ENCODE measurements around the gene ANXA11. TPM values are rescaled to one million over a fixed set of nuclear protein-coding genes. Genes with fewer than 3 reads are reported as not detected.

Gene ANXA11
- total and polyA plus RNA-seq, 2 experiments from 2014 or later, result 42.3 to 70.0 TPM

DNA sequence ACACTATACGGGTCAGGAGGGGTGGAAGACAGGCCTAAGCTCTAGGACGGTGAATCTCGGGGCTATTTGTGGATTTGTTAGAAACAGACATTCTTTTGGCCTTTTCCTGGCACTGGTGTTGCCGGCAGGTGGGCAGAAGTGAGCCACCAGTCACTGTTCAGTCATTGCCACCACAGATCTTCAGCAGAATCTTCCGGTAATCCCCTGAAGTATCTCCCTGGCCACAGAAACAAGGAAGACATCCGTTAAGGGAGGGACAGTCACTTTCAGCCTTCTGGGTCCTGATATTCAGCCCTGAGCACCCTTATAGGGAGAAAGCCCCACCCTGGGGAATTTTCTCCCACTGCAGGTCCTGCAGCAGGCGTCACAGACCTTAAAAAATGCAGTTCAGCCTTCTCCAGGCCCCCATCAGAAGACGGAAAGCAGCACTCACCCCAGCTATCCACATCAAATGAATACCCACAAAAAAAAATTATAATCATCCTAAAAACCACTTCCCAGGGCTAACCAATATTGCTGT, 49.6 kb downstream of the ANXA11 start:
- H2AFZ ChIP-seq, result no peak overlapping the region
- no peak overlapping the region for H3K27ac ChIP-seq (ENCODE audit: low read depth)
- no peak for DNase-seq (ENCODE audit: low spot score)
- H3K9me2 ChIP-seq (ENCODE audit: insufficient read depth), result no peaks in the 10 kb centered on the region
- no peaks in the 10 kb centered on the region for H3K27me3 ChIP-seq (ENCODE audit: insufficient read depth)
- H3K27ac Mint-ChIP-seq, result no peak overlapping the region
- H3K27me3 Mint-ChIP-seq (ENCODE audit: insufficient read depth, low read depth, poor library complexity), result peaks cover 7% of the 10 kb centered on the region
- no peaks in the 10 kb centered on the region for H3K79me2 ChIP-seq (replicated peaks; ENCODE audit: insufficient read depth)
- no peaks in the 10 kb centered on the region for H3K36me3 ChIP-seq (ENCODE audit: insufficient read depth)
- peaks cover 11% of the 10 kb centered on the region for H3K4me1 Mint-ChIP-seq
- no peak for ATAC-seq
- H3K4me3 ChIP-seq, result no peak overlapping the region
- H3K36me3 Mint-ChIP-seq (ENCODE audit: low read depth), result peaks cover 33% of the 10 kb centered on the region
- H3K4me2 ChIP-seq, result no peak overlapping the region
- no peaks in the 10 kb centered on the region for H3K4me1 ChIP-seq (ENCODE audit: insufficient read depth)
- TF ChIP-seq STAT1 (IDR thresholded peaks at IDR 0.05; ENCODE audit: unreplicated experiment), result no peak
- TF ChIP-seq, protein P1, sequence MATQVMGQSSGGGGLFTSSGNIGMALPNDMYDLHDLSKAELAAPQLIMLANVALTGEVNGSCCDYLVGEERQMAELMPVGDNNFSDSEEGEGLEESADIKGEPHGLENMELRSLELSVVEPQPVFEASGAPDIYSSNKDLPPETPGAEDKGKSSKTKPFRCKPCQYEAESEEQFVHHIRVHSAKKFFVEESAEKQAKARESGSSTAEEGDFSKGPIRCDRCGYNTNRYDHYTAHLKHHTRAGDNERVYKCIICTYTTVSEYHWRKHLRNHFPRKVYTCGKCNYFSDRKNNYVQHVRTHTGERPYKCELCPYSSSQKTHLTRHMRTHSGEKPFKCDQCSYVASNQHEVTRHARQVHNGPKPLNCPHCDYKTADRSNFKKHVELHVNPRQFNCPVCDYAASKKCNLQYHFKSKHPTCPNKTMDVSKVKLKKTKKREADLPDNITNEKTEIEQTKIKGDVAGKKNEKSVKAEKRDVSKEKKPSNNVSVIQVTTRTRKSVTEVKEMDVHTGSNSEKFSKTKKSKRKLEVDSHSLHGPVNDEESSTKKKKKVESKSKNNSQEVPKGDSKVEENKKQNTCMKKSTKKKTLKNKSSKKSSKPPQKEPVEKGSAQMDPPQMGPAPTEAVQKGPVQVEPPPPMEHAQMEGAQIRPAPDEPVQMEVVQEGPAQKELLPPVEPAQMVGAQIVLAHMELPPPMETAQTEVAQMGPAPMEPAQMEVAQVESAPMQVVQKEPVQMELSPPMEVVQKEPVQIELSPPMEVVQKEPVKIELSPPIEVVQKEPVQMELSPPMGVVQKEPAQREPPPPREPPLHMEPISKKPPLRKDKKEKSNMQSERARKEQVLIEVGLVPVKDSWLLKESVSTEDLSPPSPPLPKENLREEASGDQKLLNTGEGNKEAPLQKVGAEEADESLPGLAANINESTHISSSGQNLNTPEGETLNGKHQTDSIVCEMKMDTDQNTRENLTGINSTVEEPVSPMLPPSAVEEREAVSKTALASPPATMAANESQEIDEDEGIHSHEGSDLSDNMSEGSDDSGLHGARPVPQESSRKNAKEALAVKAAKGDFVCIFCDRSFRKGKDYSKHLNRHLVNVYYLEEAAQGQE (IDR thresholded peaks at IDR 0.05; ENCODE audit: unreplicated experiment), result no peak
- no peak for TF ChIP-seq EZH2 (IDR thresholded peaks at IDR 0.05; ENCODE audit: low read depth, unreplicated experiment)
- TF ChIP-seq, protein P2, sequence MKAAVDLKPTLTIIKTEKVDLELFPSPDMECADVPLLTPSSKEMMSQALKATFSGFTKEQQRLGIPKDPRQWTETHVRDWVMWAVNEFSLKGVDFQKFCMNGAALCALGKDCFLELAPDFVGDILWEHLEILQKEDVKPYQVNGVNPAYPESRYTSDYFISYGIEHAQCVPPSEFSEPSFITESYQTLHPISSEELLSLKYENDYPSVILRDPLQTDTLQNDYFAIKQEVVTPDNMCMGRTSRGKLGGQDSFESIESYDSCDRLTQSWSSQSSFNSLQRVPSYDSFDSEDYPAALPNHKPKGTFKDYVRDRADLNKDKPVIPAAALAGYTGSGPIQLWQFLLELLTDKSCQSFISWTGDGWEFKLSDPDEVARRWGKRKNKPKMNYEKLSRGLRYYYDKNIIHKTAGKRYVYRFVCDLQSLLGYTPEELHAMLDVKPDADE (IDR thresholded peaks at IDR 0.05), result no peak
- TF ChIP-seq EZH2phosphoT487 (IDR thresholded peaks at IDR 0.05; ENCODE audit: unreplicated experiment), result no peak
- TF ChIP-seq POLR2AphosphoS5 (IDR thresholded peaks at IDR 0.05; ENCODE audit: low read depth), result no peak
- TF ChIP-seq CREB1 (CRISPR knock-in tag; IDR thresholded peaks at IDR 0.05; ENCODE audit: low read depth), result no peak
- TF ChIP-seq, protein P3, sequence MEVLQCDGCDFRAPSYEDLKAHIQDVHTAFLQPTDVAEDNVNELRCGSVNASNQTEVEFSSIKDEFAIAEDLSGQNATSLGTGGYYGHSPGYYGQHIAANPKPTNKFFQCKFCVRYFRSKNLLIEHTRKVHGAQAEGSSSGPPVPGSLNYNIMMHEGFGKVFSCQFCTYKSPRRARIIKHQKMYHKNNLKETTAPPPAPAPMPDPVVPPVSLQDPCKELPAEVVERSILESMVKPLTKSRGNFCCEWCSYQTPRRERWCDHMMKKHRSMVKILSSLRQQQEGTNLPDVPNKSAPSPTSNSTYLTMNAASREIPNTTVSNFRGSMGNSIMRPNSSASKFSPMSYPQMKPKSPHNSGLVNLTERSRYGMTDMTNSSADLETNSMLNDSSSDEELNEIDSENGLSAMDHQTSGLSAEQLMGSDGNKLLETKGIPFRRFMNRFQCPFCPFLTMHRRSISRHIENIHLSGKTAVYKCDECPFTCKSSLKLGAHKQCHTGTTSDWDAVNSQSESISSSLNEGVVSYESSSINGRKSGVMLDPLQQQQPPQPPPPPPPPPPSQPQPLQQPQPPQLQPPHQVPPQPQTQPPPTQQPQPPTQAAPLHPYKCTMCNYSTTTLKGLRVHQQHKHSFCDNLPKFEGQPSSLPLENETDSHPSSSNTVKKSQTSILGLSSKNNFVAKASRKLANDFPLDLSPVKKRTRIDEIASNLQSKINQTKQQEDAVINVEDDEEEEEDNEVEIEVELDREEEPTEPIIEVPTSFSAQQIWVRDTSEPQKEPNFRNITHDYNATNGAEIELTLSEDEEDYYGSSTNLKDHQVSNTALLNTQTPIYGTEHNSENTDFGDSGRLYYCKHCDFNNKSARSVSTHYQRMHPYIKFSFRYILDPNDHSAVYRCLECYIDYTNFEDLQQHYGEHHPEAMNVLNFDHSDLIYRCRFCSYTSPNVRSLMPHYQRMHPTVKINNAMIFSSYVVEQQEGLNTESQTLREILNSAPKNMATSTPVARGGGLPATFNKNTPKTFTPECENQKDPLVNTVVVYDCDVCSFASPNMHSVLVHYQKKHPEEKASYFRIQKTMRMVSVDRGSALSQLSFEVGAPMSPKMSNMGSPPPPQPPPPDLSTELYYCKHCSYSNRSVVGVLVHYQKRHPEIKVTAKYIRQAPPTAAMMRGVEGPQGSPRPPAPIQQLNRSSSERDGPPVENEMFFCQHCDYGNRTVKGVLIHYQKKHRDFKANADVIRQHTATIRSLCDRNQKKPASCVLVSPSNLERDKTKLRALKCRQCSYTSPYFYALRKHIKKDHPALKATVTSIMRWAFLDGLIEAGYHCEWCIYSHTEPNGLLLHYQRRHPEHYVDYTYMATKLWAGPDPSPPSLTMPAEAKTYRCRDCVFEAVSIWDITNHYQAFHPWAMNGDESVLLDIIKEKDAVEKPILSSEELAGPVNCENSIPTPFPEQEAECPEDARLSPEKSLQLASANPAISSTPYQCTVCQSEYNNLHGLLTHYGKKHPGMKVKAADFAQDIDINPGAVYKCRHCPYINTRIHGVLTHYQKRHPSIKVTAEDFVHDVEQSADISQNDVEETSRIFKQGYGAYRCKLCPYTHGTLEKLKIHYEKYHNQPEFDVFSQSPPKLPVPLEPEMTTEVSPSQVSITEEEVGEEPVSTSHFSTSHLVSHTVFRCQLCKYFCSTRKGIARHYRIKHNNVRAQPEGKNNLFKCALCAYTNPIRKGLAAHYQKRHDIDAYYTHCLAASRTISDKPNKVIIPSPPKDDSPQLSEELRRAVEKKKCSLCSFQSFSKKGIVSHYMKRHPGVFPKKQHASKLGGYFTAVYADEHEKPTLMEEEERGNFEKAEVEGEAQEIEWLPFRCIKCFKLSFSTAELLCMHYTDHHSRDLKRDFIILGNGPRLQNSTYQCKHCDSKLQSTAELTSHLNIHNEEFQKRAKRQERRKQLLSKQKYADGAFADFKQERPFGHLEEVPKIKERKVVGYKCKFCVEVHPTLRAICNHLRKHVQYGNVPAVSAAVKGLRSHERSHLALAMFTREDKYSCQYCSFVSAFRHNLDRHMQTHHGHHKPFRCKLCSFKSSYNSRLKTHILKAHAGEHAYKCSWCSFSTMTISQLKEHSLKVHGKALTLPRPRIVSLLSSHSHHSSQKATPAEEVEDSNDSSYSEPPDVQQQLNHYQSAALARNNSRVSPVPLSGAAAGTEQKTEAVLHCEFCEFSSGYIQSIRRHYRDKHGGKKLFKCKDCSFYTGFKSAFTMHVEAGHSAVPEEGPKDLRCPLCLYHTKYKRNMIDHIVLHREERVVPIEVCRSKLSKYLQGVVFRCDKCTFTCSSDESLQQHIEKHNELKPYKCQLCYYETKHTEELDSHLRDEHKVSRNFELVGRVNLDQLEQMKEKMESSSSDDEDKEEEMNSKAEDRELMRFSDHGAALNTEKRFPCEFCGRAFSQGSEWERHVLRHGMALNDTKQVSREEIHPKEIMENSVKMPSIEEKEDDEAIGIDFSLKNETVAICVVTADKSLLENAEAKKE (CRISPR knock-in tag; IDR thresholded peaks at IDR 0.05), result no peak
- no peak for TF ChIP-seq NANOG (IDR thresholded peaks at IDR 0.05; ENCODE audit: borderline replicate concordance)
- TF ChIP-seq, protein P4, sequence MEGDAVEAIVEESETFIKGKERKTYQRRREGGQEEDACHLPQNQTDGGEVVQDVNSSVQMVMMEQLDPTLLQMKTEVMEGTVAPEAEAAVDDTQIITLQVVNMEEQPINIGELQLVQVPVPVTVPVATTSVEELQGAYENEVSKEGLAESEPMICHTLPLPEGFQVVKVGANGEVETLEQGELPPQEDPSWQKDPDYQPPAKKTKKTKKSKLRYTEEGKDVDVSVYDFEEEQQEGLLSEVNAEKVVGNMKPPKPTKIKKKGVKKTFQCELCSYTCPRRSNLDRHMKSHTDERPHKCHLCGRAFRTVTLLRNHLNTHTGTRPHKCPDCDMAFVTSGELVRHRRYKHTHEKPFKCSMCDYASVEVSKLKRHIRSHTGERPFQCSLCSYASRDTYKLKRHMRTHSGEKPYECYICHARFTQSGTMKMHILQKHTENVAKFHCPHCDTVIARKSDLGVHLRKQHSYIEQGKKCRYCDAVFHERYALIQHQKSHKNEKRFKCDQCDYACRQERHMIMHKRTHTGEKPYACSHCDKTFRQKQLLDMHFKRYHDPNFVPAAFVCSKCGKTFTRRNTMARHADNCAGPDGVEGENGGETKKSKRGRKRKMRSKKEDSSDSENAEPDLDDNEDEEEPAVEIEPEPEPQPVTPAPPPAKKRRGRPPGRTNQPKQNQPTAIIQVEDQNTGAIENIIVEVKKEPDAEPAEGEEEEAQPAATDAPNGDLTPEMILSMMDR (conservative IDR thresholded peaks at IDR 0.05; ENCODE audit: low read depth in 2 of 2), result no peak
- TF ChIP-seq ZNF114 (CRISPR knock-in tag; IDR thresholded peaks at IDR 0.05), result no peak
- TF ChIP-seq ZNF331 (CRISPR knock-in tag; IDR thresholded peaks at IDR 0.05; ENCODE audit: low read depth), result no peak
- no peak for TF ChIP-seq JUNB (IDR thresholded peaks at IDR 0.05; ENCODE audit: unreplicated experiment)
- H4K20me1 ChIP-seq (replicated peaks; ENCODE audit: insufficient read depth), result no peaks in the 10 kb centered on the region
- no peak overlapping the region for H3K4me3 Mint-ChIP-seq
- H3F3A ChIP-seq (replicated peaks; ENCODE audit: low read depth), result no peaks in the 10 kb centered on the region
- no peaks in the 10 kb centered on the region for H3K9me3 Mint-ChIP-seq

Data from GM23338 (cell line).